Breast epithelium (tissue), 3 donors: ENCODE results near the gene TBL1XR1.

ENCODE experiments used
- POLR2A ChIP-seq: fragments of 450-650 bp; IDR thresholded peaks from one replicate; pipeline ENCODE4 v1.6.1; 2016; ENCODE audit warnings: antibody characterized with exemption, mild to moderate bottlenecking, moderate library complexity
- POLR2AphosphoS5 ChIP-seq, 3 donors: sonication (generic); formaldehyde crosslinking; IDR thresholded peaks; one replicate each; pipeline ENCODE4 v1.6.1; 2017; ENCODE audit warnings: antibody characterized with exemption in 3 of 3
- TF ChIP-seq, protein P1 (sequence below), 3 donors: fragments of 450-650 bp; IDR thresholded peaks; one replicate each; pipeline ENCODE4 v1.5.1; 2016 to 2017; ENCODE audit warnings: antibody characterized with exemption in 3 of 3, mild to moderate bottlenecking in 3 of 3, moderate library complexity in 3 of 3

DNA sequence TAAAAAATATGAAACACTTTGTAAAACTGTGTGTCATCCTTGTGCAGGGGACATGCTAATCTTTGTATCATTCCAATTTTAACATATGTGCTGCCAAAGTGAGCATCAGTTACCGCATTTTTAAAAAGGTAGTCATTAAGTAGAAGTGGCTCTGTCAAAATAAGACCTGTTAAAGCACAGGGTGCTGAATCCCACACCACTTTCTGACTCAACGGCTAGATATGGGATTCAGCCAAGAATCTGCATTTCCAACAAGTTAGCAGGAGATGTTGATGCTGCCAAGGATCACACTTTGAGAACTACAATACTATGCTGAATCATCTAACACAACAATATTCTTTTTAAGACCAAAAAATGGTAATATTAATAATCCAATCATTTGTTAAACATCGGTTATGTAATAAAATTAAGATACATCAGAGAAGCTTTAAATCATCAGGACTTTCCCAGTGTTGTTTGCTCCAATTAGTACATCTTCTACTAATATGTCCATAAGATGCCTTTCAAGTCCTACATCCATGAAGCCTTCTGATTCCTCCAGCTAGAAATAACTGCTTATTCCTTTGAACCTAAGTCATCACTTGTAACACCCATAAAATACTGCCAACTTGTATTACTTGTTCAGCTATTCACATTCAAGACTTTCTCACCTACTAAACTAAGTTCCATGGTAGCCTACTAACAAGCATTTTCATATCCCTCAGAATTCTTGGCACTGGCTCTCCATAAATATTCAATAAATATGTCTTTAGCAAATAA, 71.1 kb downstream of the TBL1XR1 start:
- TF ChIP-seq, protein P1, sequence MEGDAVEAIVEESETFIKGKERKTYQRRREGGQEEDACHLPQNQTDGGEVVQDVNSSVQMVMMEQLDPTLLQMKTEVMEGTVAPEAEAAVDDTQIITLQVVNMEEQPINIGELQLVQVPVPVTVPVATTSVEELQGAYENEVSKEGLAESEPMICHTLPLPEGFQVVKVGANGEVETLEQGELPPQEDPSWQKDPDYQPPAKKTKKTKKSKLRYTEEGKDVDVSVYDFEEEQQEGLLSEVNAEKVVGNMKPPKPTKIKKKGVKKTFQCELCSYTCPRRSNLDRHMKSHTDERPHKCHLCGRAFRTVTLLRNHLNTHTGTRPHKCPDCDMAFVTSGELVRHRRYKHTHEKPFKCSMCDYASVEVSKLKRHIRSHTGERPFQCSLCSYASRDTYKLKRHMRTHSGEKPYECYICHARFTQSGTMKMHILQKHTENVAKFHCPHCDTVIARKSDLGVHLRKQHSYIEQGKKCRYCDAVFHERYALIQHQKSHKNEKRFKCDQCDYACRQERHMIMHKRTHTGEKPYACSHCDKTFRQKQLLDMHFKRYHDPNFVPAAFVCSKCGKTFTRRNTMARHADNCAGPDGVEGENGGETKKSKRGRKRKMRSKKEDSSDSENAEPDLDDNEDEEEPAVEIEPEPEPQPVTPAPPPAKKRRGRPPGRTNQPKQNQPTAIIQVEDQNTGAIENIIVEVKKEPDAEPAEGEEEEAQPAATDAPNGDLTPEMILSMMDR (IDR thresholded peaks at IDR 0.05) = no peak
- TF ChIP-seq POLR2A (no peak), POLR2AphosphoS5 (IDR thresholded peaks at IDR 0.05) (no peak)
